Thymus (tissue), 2 donors: Measurements from ENCODE around the gene KCTD8. TPM values are rescaled to one million over a fixed set of nuclear protein-coding genes. Genes with fewer than 3 reads are reported as not detected.

Source experiments
- polyA plus RNA-seq: library from polyadenylated mRNA; stranded (reverse); fragments of 200-250 nt; gene quantifications from one replicate; pipeline ENCODE4 v1.2.3, GENCODE V29; 2013
- total RNA-seq: library from RNA; stranded (reverse); fragments of 120-200 nt; gene quantifications from one replicate; pipeline ENCODE4 v1.2.4, GENCODE V29; 2013
- donor health status: healthy.

Gene KCTD8
- total and polyA plus RNA-seq, 2 donors = 0.05 TPM; not detected in 1

Other genes with a start within 250 kb of the KCTD8 start
- 0.09 TPM for gene YIPF7, start 202.8 kb upstream of the KCTD8 start, total RNA-seq
- 0.18 TPM for gene YIPF7, start 202.8 kb upstream of the KCTD8 start, polyA plus RNA-seq
- gene GUF1, start 229.6 kb upstream of the KCTD8 start, total RNA-seq = 13.6 TPM
- 14.2 TPM for gene GUF1, start 229.6 kb upstream of the KCTD8 start, polyA plus RNA-seq